Activated naive CD4-positive, alpha-beta T cell treated with anti-CD3 and anti-CD28 coated beads, Interleukin-2, amount 10 ng/mL, durations not matched to agents 7 days and 5 days (primary cell): Measurements from ENCODE around the gene CNBP.
"Not testable (repeated sequence)": the region's sequence is repeated elsewhere in the genome, so short reads cannot be mapped to it uniquely, and the experiment has no call there.

Source experiments
- CTCF ChIA-PET: fragments of 350-600 bp; sonication (Branson Sonifier 250); formaldehyde crosslinking; loops from one replicate; lab custom pipeline; 2021; ENCODE audit warnings: antibody characterized with exemption; lab: Charles Lee
- DNase-seq: peaks from one replicate; pipeline ENCODE4 v3.0.0-alpha.2; 2020
- H3K27ac Mint-ChIP-seq: one replicate; pipeline ENCODE4 v1.8.0; 2021; ENCODE audit warnings: mild to moderate bottlenecking, moderate library complexity, mixed read lengths
- H3K27me3 Mint-ChIP-seq: one replicate; pipeline ENCODE4 v1.8.0; 2021; ENCODE audit warnings: mild to moderate bottlenecking, mixed read lengths
- H3K36me3 Mint-ChIP-seq: one replicate; pipeline ENCODE4 v1.8.0; 2021; ENCODE audit warnings: mixed read lengths
- H3K4me1 Mint-ChIP-seq: one replicate; pipeline ENCODE4 v1.8.0; 2021; ENCODE audit warnings: mixed read lengths
- H3K4me3 Mint-ChIP-seq: one replicate; pipeline ENCODE4 v1.8.0; 2021; ENCODE audit warnings: mild to moderate bottlenecking, moderate library complexity, mixed read lengths
- H3K9me3 Mint-ChIP-seq: one replicate; pipeline ENCODE4 v1.8.0; 2021; ENCODE audit warnings: mixed read lengths

Gene CNBP

GRCh38 chr3:129205109-129205832 is 21.6 kb upstream of the CNBP start:
- no peak overlapping the region for H3K4me3 Mint-ChIP-seq
- no peak for DNase-seq
- H3K4me1 Mint-ChIP-seq, result no peaks in the 10 kb centered on the region
- no peaks in the 10 kb centered on the region for H3K36me3 Mint-ChIP-seq
- H3K27ac Mint-ChIP-seq, result no peak overlapping the region
- CTCF ChIA-PET, result interaction anchor here (0.9 kb wide), 1 partner anchor 43 kb away, joined by 3 read pairs; no protein-coding TSS in a partner anchor
- H3K9me3 Mint-ChIP-seq, result no peaks in the 10 kb centered on the region
- H3K27me3 Mint-ChIP-seq, result peaks cover 12% of the 10 kb centered on the region

- CTCF ChIA-PET, result interaction anchor here (0.9 kb wide), 1 partner anchor 42 kb away, joined by 3 read pairs; no protein-coding TSS in a partner anchor
- H3K27ac Mint-ChIP-seq, result no peak overlapping the region
- DNase-seq, result no peak
Measured at GRCh38 chr3:129204473-129204872, 20.8 kb upstream of the CNBP start.

GRCh38 chr3:129199366-129199765 is 15.7 kb upstream of the CNBP start:
- DNase-seq, result no peak
- H3K27me3 Mint-ChIP-seq, result no peaks in the 10 kb centered on the region
- H3K4me3 Mint-ChIP-seq, result no peak overlapping the region
- H3K36me3 Mint-ChIP-seq, result peaks cover 2% of the 10 kb centered on the region
- no peaks in the 10 kb centered on the region for H3K9me3 Mint-ChIP-seq
- H3K4me1 Mint-ChIP-seq, result peaks cover 10% of the 10 kb centered on the region
- no peak overlapping the region for H3K27ac Mint-ChIP-seq
- CTCF ChIA-PET, result no interaction called here

More at GRCh38 chr3:129204473-129204872, 20.8 kb upstream of the CNBP start:
- peaks cover under 1% of the 10 kb centered on the region for H3K36me3 Mint-ChIP-seq
- H3K4me3 Mint-ChIP-seq, result no peak overlapping the region
- peaks cover 12% of the 10 kb centered on the region for H3K27me3 Mint-ChIP-seq
- no peaks in the 10 kb centered on the region for H3K9me3 Mint-ChIP-seq
- no peaks in the 10 kb centered on the region for H3K4me1 Mint-ChIP-seq

GRCh38 chr3:129197321-129197720 is 13.6 kb upstream of the CNBP start:
- DNase-seq, result no peak
- no peaks in the 10 kb centered on the region for H3K27me3 Mint-ChIP-seq
- no peak overlapping the region for H3K4me3 Mint-ChIP-seq
- H3K4me1 Mint-ChIP-seq, result peaks cover 10% of the 10 kb centered on the region
- H3K27ac Mint-ChIP-seq, result no peak overlapping the region
- peaks cover 2% of the 10 kb centered on the region for H3K36me3 Mint-ChIP-seq
- CTCF ChIA-PET, result interaction anchor here (1.0 to 3.0 kb wide), 2 partner anchors 48 to 227 kb away, joined by 3 to 9 read pairs; no protein-coding TSS in a partner anchor
- no peaks in the 10 kb centered on the region for H3K9me3 Mint-ChIP-seq

DNA sequence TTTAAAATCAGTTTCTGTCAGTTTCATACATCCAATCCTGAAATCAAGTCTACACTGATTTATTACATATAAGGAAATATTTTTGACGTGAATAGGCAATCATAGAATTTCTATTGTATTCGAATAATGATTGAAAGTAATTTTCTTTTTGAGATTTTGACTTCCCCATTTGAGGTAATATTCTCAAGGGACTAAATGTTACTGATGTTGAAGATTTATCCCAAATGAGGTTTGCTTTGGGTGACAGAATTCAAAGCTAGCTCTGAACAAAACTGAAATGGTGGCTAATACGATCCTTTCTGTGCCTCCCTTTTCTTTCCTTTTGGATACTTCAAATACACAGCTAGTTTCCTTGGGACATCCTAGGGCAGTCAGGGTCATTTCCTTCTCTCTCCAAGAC is 12.9 kb upstream of the CNBP start:
- Mint-ChIP-seq H3K36me3 (peaks cover 2% of the 10 kb centered on the region), H3K4me3 (no peak overlapping the region), H3K9me3 (no peaks in the 10 kb centered on the region), H3K27me3 (no peaks in the 10 kb centered on the region), H3K4me1 (peaks cover 10% of the 10 kb centered on the region), H3K27ac (no peak overlapping the region)
- DNase-seq, result no peak
- CTCF ChIA-PET, result interaction anchor here (1.0 to 3.0 kb wide), 2 partner anchors 49 to 226 kb away, joined by 3 to 9 read pairs; no protein-coding TSS in a partner anchor

DNA sequence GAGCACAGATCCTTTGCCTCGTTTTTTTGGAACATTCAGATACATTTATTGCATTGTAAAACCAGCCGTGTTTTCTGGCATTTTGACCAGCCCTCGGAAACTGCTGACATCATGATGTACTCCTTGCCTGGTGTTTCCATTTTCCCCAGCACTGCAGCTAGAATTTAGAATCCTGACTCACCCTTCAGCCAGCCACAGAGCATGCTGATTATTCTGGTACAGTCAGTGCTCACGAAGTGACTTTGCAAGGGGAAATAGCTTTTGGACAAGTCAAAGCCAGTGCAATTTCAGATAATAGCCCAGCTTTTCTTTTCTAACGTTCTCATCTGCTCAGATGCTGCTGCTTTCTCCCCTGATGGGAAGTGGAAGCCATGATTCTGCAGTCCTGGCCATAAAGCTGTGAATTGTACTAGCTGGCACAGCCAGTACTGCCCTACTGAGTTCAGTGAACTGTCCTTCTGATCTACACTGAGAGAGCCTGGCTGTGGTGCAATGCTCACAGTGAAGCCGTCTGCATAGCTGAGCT is 12.1 kb upstream of the CNBP start:
- no peak for DNase-seq
- Mint-ChIP-seq H3K27ac (no peak overlapping the region), H3K36me3 (peaks cover 2% of the 10 kb centered on the region), H3K4me1 (peaks cover 10% of the 10 kb centered on the region), H3K4me3 (no peak overlapping the region), H3K9me3 (no peaks in the 10 kb centered on the region), H3K27me3 (no peaks in the 10 kb centered on the region)
- CTCF ChIA-PET, result interaction anchor here (0.7 to 3.0 kb wide), 2 partner anchors 10 to 50 kb away, joined by 5 to 9 read pairs; no protein-coding TSS in a partner anchor

- H3K4me3 Mint-ChIP-seq, H3K36me3 Mint-ChIP-seq, H3K27ac Mint-ChIP-seq, H3K9me3 Mint-ChIP-seq, DNase-seq, H3K27me3 Mint-ChIP-seq: not testable (repeated sequence)
- H3K4me1 Mint-ChIP-seq, result peaks cover 18% of the 10 kb centered on the region
- CTCF ChIA-PET, result interaction anchor here (0.7 kb wide), 1 partner anchor 55 kb away, joined by 3 read pairs; no protein-coding TSS in a partner anchor
Measured at GRCh38 chr3:129189793-129190192, 6.1 kb upstream of the CNBP start.

DNA sequence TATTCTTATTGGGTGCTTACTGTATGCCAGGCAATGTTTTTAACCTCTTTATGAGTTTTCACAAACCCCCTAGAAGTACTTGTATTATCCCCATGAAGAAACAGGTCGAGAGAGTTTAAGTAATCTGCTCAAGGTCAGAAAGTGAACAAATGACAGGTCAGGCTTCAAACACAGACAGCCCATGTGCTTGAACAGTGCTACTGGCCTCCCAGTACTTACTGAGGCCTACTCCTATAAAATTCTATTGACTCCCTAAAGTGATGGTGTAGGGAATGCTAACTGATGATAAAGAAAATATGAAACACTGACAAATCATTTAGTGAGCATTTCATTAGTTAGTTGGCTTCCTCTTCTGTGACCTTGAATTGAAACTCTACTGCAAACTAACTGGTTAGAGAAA is 4.2 kb upstream of the CNBP start:
- no peaks in the 10 kb centered on the region for H3K9me3 Mint-ChIP-seq
- CTCF ChIA-PET, result interaction anchor here (1.6 kb wide), 1 partner anchor 26 kb away, joined by 6 read pairs; no protein-coding TSS in a partner anchor
- DNase-seq, result no peak

GRCh38 chr3:129185783-129186182 is 2.1 kb upstream of the CNBP start:
- Mint-ChIP-seq H3K9me3 (no peaks in the 10 kb centered on the region), H3K36me3 (peaks cover 22% of the 10 kb centered on the region), H3K4me3 (peak overlapping the region; percentile 61), H3K27ac (no peak overlapping the region), H3K27me3 (no peaks in the 10 kb centered on the region), H3K4me1 (peaks cover 37% of the 10 kb centered on the region)
- CTCF ChIA-PET, result interaction anchor here (1.2 to 2.3 kb wide), 4 partner anchors 10 to 60 kb away, joined by 5 to 25 read pairs (median 8); no protein-coding TSS in a partner anchor
- no peak for DNase-seq

More for the DNA sequence above, 4.2 kb upstream of the CNBP start:
- Mint-ChIP-seq H3K27me3 (no peaks in the 10 kb centered on the region), H3K4me3 (no peak overlapping the region), H3K36me3 (peaks cover 7% of the 10 kb centered on the region), H3K27ac (peak overlapping the region; percentile 39), H3K4me1 (peaks cover 22% of the 10 kb centered on the region)

GRCh38 chr3:129184784-129185542 is 1.3 kb upstream of the CNBP start:
- peaks cover 29% of the 10 kb centered on the region for H3K36me3 Mint-ChIP-seq
- H3K4me1 Mint-ChIP-seq, result peaks cover 44% of the 10 kb centered on the region
- H3K4me3 Mint-ChIP-seq, result peak overlapping the region; percentile 95
- DNase-seq, H3K27me3 Mint-ChIP-seq, H3K9me3 Mint-ChIP-seq: not testable (repeated sequence)
- peak overlapping the region; percentile 59 for H3K27ac Mint-ChIP-seq
- CTCF ChIA-PET, result interaction anchor here (1.3 to 2.3 kb wide), 3 partner anchors 11 to 61 kb away, joined by 5 to 25 read pairs (median 7); no protein-coding TSS in a partner anchor

DNA sequence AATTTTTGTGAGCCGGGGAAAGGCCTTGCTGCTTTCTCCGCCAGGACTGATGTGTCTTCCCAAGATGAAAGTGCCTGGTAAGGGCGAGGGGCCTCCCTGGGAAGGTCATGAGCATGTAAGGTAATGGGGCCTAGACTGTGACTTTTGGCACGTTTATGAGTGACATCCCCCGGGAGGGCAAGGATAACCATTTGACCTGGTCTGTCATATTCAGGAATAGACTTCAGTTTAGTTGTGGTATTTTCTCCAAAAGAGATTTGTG is 631 bp upstream of the CNBP start:
- Mint-ChIP-seq H3K27me3 (no peaks in the 10 kb centered on the region), H3K9me3 (no peaks in the 10 kb centered on the region), H3K4me3 (peak overlapping the region; percentile 95), H3K27ac (peak overlapping the region; percentile 96), H3K4me1 (peaks cover 49% of the 10 kb centered on the region), H3K36me3 (peaks cover 33% of the 10 kb centered on the region)
- peak; percentile 42 for DNase-seq
- CTCF ChIA-PET, result interaction anchor here (2.8 to 6.2 kb wide), 2 partner anchors 22 to 62 kb away, joined by 9 to 30 read pairs; no protein-coding TSS in a partner anchor

- Mint-ChIP-seq H3K36me3 (peaks cover 43% of the 10 kb centered on the region), H3K4me1 (peaks cover 61% of the 10 kb centered on the region), H3K27ac (peak overlapping the region; percentile 96), H3K9me3 (no peaks in the 10 kb centered on the region), H3K4me3 (peak overlapping the region; percentile 95), H3K27me3 (no peaks in the 10 kb centered on the region)
- CTCF ChIA-PET, result interaction anchor here (0.7 to 6.2 kb wide), 4 partner anchors 21 to 63 kb away, joined by 3 to 30 read pairs (median 6); no protein-coding TSS in a partner anchor
- peak; percentile 54 for DNase-seq
Measured at GRCh38 chr3:129182390-129183185, 1.1 kb downstream of the CNBP start.

GRCh38 chr3:129181819-129182218 is 1.9 kb downstream of the CNBP start:
- peaks cover 50% of the 10 kb centered on the region for H3K36me3 Mint-ChIP-seq
- H3K9me3 Mint-ChIP-seq, result no peaks in the 10 kb centered on the region
- H3K4me1 Mint-ChIP-seq, result peaks cover 64% of the 10 kb centered on the region
- H3K4me3 Mint-ChIP-seq, result peak overlapping the region; percentile 95
- CTCF ChIA-PET, result interaction anchor here (0.7 to 6.2 kb wide), 3 partner anchors 20 to 64 kb away, joined by 3 to 30 read pairs (median 9); no protein-coding TSS in a partner anchor
- no peak for DNase-seq
- no peaks in the 10 kb centered on the region for H3K27me3 Mint-ChIP-seq
- H3K27ac Mint-ChIP-seq, result peak overlapping the region; percentile 96
